Measurements from ENCODE around the gene TMEM54.

TMEM54 gene

DNA sequence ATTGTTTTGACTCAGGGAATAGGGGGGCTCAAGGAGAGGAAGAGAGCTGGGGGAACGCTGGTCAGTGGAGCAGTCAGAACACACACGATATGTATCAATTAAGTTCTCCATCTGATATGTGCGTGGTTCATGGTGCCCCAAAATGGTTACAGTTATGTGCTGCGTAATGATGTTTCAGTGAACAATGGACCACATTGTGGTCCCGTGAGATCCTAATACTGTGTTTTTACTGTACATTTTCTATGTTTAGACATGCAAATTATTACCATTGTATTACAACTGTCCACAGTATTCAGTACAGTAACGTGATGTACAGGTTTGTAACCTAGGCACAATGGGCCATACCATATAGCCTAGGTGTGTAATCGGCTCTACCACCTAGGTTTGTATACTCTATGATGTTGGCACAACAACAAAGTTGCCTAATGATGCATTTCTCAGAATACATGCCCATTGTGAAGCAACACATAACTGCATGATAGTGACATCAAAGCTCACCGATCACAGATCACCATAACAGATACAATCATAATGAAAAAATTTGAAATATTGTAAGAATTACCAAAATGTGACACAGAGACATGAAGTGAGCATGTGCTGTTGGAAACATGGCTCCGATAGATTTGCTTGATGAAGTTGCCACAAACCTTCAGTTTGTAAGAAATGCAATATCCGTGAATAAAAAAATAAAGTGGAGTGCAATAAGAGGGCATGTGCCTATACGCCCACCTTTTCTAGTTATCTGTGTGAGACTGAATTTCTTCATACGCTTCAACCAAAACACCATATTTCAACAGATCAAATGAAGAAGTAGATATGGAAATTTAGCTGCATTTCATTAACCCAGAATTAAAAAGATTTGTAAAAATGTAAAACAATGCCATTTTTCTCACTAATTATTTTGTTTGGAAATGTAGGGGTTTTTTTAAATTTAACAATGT lies 14.8 kb upstream of the TMEM54 start:
- no peak overlapping the region for H3K9ac ChIP-seq (ENCODE audit: low read length)
- no peaks in the 10 kb centered on the region for H3K9me2 ChIP-seq (replicated peaks; ENCODE audit: insufficient read depth, low read length)
- DNase-seq, result no peak
- H4K20me1 ChIP-seq (ENCODE audit: insufficient read depth, low read length), result no peaks in the 10 kb centered on the region
- no peaks in the 10 kb centered on the region for H3K9me3 ChIP-seq (replicated peaks; ENCODE audit: insufficient read depth, low read length)
- no peaks in the 10 kb centered on the region for H3F3A ChIP-seq (ENCODE audit: insufficient read depth, low read length)
- peaks cover 5% of the 10 kb centered on the region; the same call in 1 of the 2 replicates for H3K4me1 ChIP-seq (ENCODE audit: low read length)
- H3K4me2 ChIP-seq (ENCODE audit: low read depth, low read length), result no peak overlapping the region
- H2AFZ ChIP-seq (ENCODE audit: low read length), result no peak overlapping the region
- no peaks in the 10 kb centered on the region for H3K79me2 ChIP-seq (ENCODE audit: low read length)
- H3K36me3 ChIP-seq (replicated peaks; ENCODE audit: insufficient read depth, low read length), result no peaks in the 10 kb centered on the region
- H3K27ac ChIP-seq (ENCODE audit: low read length), result no peak overlapping the region
- no peak overlapping the region for H3K4me3 ChIP-seq (ENCODE audit: low read length)
- TF ChIP-seq EZH2phosphoT487 (IDR thresholded peaks at IDR 0.05; ENCODE audit: low read length), result no peak
- TF ChIP-seq, protein P1, sequence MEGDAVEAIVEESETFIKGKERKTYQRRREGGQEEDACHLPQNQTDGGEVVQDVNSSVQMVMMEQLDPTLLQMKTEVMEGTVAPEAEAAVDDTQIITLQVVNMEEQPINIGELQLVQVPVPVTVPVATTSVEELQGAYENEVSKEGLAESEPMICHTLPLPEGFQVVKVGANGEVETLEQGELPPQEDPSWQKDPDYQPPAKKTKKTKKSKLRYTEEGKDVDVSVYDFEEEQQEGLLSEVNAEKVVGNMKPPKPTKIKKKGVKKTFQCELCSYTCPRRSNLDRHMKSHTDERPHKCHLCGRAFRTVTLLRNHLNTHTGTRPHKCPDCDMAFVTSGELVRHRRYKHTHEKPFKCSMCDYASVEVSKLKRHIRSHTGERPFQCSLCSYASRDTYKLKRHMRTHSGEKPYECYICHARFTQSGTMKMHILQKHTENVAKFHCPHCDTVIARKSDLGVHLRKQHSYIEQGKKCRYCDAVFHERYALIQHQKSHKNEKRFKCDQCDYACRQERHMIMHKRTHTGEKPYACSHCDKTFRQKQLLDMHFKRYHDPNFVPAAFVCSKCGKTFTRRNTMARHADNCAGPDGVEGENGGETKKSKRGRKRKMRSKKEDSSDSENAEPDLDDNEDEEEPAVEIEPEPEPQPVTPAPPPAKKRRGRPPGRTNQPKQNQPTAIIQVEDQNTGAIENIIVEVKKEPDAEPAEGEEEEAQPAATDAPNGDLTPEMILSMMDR (IDR thresholded peaks at IDR 0.05; ENCODE audit: low read length), result no peak
- no peak for TF ChIP-seq EZH2 (optimal IDR thresholded peaks at IDR 0.05; ENCODE audit: low read depth, low read length)
- H3K27me3 ChIP-seq (replicated peaks; ENCODE audit: insufficient read depth, low read length), result no peaks in the 10 kb centered on the region

DNA sequence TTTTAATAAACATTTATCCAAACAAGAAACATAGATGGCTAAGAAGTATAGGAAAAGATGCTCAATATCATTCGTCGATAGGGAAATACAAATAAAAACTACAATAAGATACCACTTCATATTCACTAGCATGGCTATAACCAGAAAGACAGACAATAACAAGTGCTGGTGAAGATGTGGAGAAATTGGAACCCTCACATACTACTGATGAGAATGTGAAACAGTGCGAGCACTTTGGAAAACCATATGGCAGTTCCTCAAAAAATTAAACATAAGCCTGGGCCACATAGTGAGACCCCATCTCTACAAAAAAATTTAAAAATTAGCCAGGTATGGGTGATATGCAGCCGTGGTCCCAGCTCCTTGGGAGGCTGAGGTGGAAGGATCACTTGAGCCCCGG lies 9.1 kb upstream of the TMEM54 start:
- TF ChIP-seq, protein P1 (IDR thresholded peaks at IDR 0.05; ENCODE audit: low read length), result no peak
- no peak for TF ChIP-seq EZH2phosphoT487 (IDR thresholded peaks at IDR 0.05; ENCODE audit: low read length)
- H3K36me3 ChIP-seq (replicated peaks; ENCODE audit: insufficient read depth, low read length), result no peaks in the 10 kb centered on the region
- no peaks in the 10 kb centered on the region for H3K9me3 ChIP-seq (replicated peaks; ENCODE audit: insufficient read depth, low read length)
- no peaks in the 10 kb centered on the region for H3K9me2 ChIP-seq (replicated peaks; ENCODE audit: insufficient read depth, low read length)
- no peak for DNase-seq
- H3K4me2 ChIP-seq (ENCODE audit: low read depth, low read length), result no peak overlapping the region
- H3K9ac ChIP-seq (ENCODE audit: low read length), result no peak overlapping the region
- no peak overlapping the region for H3K4me3 ChIP-seq (ENCODE audit: low read length)
- no peaks in the 10 kb centered on the region for H4K20me1 ChIP-seq (ENCODE audit: insufficient read depth, low read length)
- no peaks in the 10 kb centered on the region for H3K79me2 ChIP-seq (ENCODE audit: low read length)
- no peak overlapping the region for H2AFZ ChIP-seq (ENCODE audit: low read length)
- H3K27ac ChIP-seq (ENCODE audit: low read length), result no peak overlapping the region
- no peaks in the 10 kb centered on the region for H3K27me3 ChIP-seq (replicated peaks; ENCODE audit: insufficient read depth, low read length)
- no peaks in the 10 kb centered on the region for H3F3A ChIP-seq (ENCODE audit: insufficient read depth, low read length)
- H3K4me1 ChIP-seq (ENCODE audit: low read length), result no peaks in the 10 kb centered on the region

DNA sequence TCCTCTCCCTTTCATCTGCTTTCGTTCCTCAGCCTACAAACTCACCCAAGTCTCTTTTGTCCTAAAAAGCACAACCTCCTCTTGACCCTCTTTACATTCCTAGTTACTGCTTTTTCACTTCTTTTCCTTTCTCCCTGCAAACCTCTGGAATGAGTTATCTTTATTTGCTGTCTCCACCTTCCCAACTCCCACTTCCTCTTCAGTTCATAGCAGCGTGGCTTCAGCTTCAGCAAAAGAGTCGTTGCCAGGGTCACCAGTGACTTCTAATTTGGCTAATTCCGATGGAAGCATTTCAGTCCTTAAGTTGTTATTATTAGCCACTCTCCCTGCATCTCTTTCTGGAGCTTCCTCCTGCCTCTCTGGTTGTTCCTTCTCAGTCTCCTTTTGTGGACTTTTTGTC lies 6.2 kb upstream of the TMEM54 start:
- no peaks in the 10 kb centered on the region for H3K9me2 ChIP-seq (replicated peaks; ENCODE audit: insufficient read depth, low read length)
- TF ChIP-seq, protein P1 (IDR thresholded peaks at IDR 0.05; ENCODE audit: low read length), result no peak
- TF ChIP-seq EZH2phosphoT487 (IDR thresholded peaks at IDR 0.05; ENCODE audit: low read length), result no peak
- TF ChIP-seq EZH2 (optimal IDR thresholded peaks at IDR 0.05; ENCODE audit: low read depth, low read length), result no peak
- no peak for DNase-seq
- H3K9ac ChIP-seq (ENCODE audit: low read length), result no peak overlapping the region
- H3K4me2 ChIP-seq (ENCODE audit: low read depth, low read length), result no peak overlapping the region
- H3K9me3 ChIP-seq (replicated peaks; ENCODE audit: insufficient read depth, low read length), result no peaks in the 10 kb centered on the region
- H3K36me3 ChIP-seq (replicated peaks; ENCODE audit: insufficient read depth, low read length), result no peaks in the 10 kb centered on the region
- no peaks in the 10 kb centered on the region for H4K20me1 ChIP-seq (ENCODE audit: insufficient read depth, low read length)
- no peak overlapping the region for H3K27ac ChIP-seq (ENCODE audit: low read length)
- no peaks in the 10 kb centered on the region for H3K4me1 ChIP-seq (ENCODE audit: low read length)
- no peaks in the 10 kb centered on the region for H3K27me3 ChIP-seq (replicated peaks; ENCODE audit: insufficient read depth, low read length)
- no peaks in the 10 kb centered on the region for H3K79me2 ChIP-seq (ENCODE audit: low read length)
- H3F3A ChIP-seq (ENCODE audit: insufficient read depth, low read length), result no peaks in the 10 kb centered on the region
- no peak overlapping the region for H3K4me3 ChIP-seq (ENCODE audit: low read length)
- H2AFZ ChIP-seq (ENCODE audit: low read length), result no peak overlapping the region

Data from MM.1S (cell line).